IMR-90 (cell line): ENCODE data around the gene MECR. TPM values are rescaled to one million over a fixed set of nuclear protein-coding genes. Genes with fewer than 3 reads are reported as not detected.

Source experiments
- ATAC-seq: fragments of 200-7000 bp; cut with Tn5 transposase; 2 replicates; pipeline ENCODE4 v1.9.1; 2020; ENCODE audit warnings: low read depth, mild to moderate bottlenecking, moderate library complexity
- BruUV-seq: library from RNA; stranded (reverse); fragments of 400-500 nt; replicated peaks from 2 replicates; lab custom pipeline; 2021; lab: Mats Ljungman, UMichigan
- CTCF ChIA-PET: fragments of 300-600 bp; formaldehyde crosslinking; extraction: SDS; loops from one replicate; lab custom pipeline; 2021; ENCODE audit warnings: antibody characterized with exemption; lab: Yijun Ruan, JAX
- POLR2A ChIA-PET: fragments of 300-600 bp; sonication (Branson Sonifier 250); formaldehyde crosslinking; loops from one replicate; lab custom pipeline; 2022; ENCODE audit warnings: antibody characterized with exemption; ENCODE audit not compliant: unreplicated experiment; lab: Charles Lee
- DNase-seq: peaks from one replicate; pipeline ENCODE4 v3.0.0; 2013
- H2AFZ ChIP-seq: replicated peaks from 2 replicates; pipeline ENCODE3; 2013; ENCODE audit warnings: low read length, mild to moderate bottlenecking; ENCODE audit not compliant: poor library complexity
- H2AK5ac ChIP-seq: 2 replicates; pipeline ENCODE4 v1.6.1; 2013; ENCODE audit warnings: low read depth, low read length, inconsistent platforms
- H2AK9ac ChIP-seq: replicated peaks from 2 replicates; pipeline ENCODE3; 2013; ENCODE audit warnings: mild to moderate bottlenecking, low read depth, low read length, moderate library complexity; ENCODE audit not compliant: poor library complexity
- H2BK120ac ChIP-seq: 2 replicates; pipeline ENCODE4 v1.6.1; 2013; ENCODE audit warnings: low read depth, low read length, inconsistent platforms
- H2BK15ac ChIP-seq: 3 replicates; pipeline ENCODE4 v1.6.1; 2013; ENCODE audit warnings: low read depth, low read length, inconsistent platforms
- H2BK20ac ChIP-seq: 2 replicates; pipeline ENCODE4 v1.6.1; 2013; ENCODE audit warnings: low read depth, mild to moderate bottlenecking, inconsistent platforms, low read length, moderate library complexity
- H2BK5ac ChIP-seq: 2 replicates; pipeline ENCODE4 v1.6.1; 2013; ENCODE audit warnings: mild to moderate bottlenecking, low read depth, low read length, inconsistent platforms; ENCODE audit not compliant: poor library complexity, severe bottlenecking
- H3K14ac ChIP-seq: replicated peaks from 2 replicates; pipeline ENCODE4 v1.6.1; 2013; ENCODE audit warnings: low read depth, low read length, inconsistent platforms
- H3K18ac ChIP-seq: 2 replicates; pipeline ENCODE4 v1.6.1; 2013; ENCODE audit warnings: low read depth, low read length, control low read depth
- H3K23ac ChIP-seq: 2 replicates; pipeline ENCODE4 v1.6.1; 2013; ENCODE audit warnings: low read depth, low read length, inconsistent platforms
- H3K27ac ChIP-seq: 2 replicates; pipeline ENCODE4 v1.5.1; 2013; ENCODE audit warnings: mild to moderate bottlenecking, control low read depth, low read length; ENCODE audit not compliant: insufficient read depth
- H3K27me3 ChIP-seq: 2 replicates; pipeline ENCODE4 v1.6.1; 2013; ENCODE audit warnings: low read length; ENCODE audit not compliant: control insufficient read depth, insufficient read depth
- H3K36me3 ChIP-seq: 2 replicates; pipeline ENCODE4 v1.6.1; 2013; ENCODE audit warnings: low read length, mixed read lengths; ENCODE audit not compliant: control insufficient read depth, insufficient read depth
- H3K4ac ChIP-seq: 2 replicates; pipeline ENCODE4 v1.6.1; 2013; ENCODE audit warnings: low read depth, low read length, inconsistent platforms
- H3K4me1 ChIP-seq: 2 replicates; pipeline ENCODE4 v1.6.1; 2013; ENCODE audit warnings: low read length, mixed read lengths; ENCODE audit not compliant: control insufficient read depth, insufficient read depth
- H3K4me2 ChIP-seq: 2 replicates; pipeline ENCODE4 v1.6.1; 2013; ENCODE audit warnings: low read depth, mild to moderate bottlenecking, control low read depth, low read length, moderate library complexity
- H3K4me3 ChIP-seq: 2 replicates; pipeline ENCODE4 v1.5.1; 2013; ENCODE audit warnings: low read depth, mild to moderate bottlenecking, control low read depth, low read length, moderate library complexity; ENCODE audit not compliant: insufficient read depth
- H3K56ac ChIP-seq: 2 replicates; pipeline ENCODE4 v1.6.1; 2013; ENCODE audit warnings: low read length, inconsistent platforms; ENCODE audit not compliant: insufficient read depth; ENCODE audit errors: extremely low read depth
- H3K79me1 ChIP-seq, 2 experiments: 2 replicates each; pipeline ENCODE4 v1.6.1; 2013; ENCODE audit warnings: low read length in 2 of 2, inconsistent platforms in 1 of 2, low read depth in 1 of 2
- H3K9ac ChIP-seq: 2 replicates; pipeline ENCODE4 v1.6.1; 2013; ENCODE audit warnings: low read depth, low read length, control low read depth
- H3K9me1 ChIP-seq: 2 replicates; pipeline ENCODE4 v1.6.1; 2013; ENCODE audit warnings: low read length, inconsistent platforms; ENCODE audit not compliant: insufficient read depth
- H3K9me3 ChIP-seq: 2 replicates; pipeline ENCODE4 v1.6.1; 2013; ENCODE audit warnings: low read length; ENCODE audit not compliant: control insufficient read depth, insufficient read depth
- H4K20me1 ChIP-seq: 2 replicates; pipeline ENCODE4 v1.6.1; 2013; ENCODE audit warnings: low read length, inconsistent platforms; ENCODE audit not compliant: insufficient read depth
- H4K5ac ChIP-seq: 2 replicates; pipeline ENCODE4 v1.6.1; 2013; ENCODE audit warnings: mild to moderate bottlenecking, low read depth, low read length, control low read depth
- H4K8ac ChIP-seq, 2 experiments: 2 replicates each; pipeline ENCODE4 v1.6.1; 2013; ENCODE audit warnings: low read depth in 2 of 2, low read length in 2 of 2, control low read depth in 1 of 2, inconsistent platforms in 1 of 2
- H4K91ac ChIP-seq: 2 replicates; pipeline ENCODE4 v1.6.1; 2013; ENCODE audit warnings: low read depth, low read length, inconsistent platforms; ENCODE audit not compliant: insufficient read depth
- CEBPB ChIP-seq: IDR thresholded peaks from 2 replicates; pipeline ENCODE4 v1.6.1; 2012; ENCODE audit warnings: low read depth, low read length, improper control_type of control experiment
- SMC3 ChIP-seq: fragments of 150-350 bp; IDR thresholded peaks from 2 replicates; pipeline ENCODE4 v1.6.1; 2016; ENCODE audit warnings: low read depth, mild to moderate bottlenecking, antibody characterized with exemption, low read length, moderate library complexity
- WGBS, 2 experiments: methylation state at CpG; one replicate each; pipeline versions ENCODE4 v1.1.5 to v1.1.7; 2013; ENCODE audit warnings: missing lambda C conversion rate in 2 of 2; ENCODE audit not compliant: insufficient read length in 1 of 2; ENCODE audit errors: extremely low coverage in 2 of 2; 5-methylcytosine and 5-hydroxymethylcytosine counted together
- dilution Hi-C: fragments of 300-500 bp; cut with HindIII; formaldehyde crosslinking; loops from one replicate; pipeline ENCODE4 v1.14.3; 2018; ENCODE audit warnings: low sequenced_read_pairs; ENCODE audit not compliant: unreplicated experiment
- in situ Hi-C: fragments of 300-500 bp; cut with MboI; formaldehyde crosslinking; loops from 3 replicates; pipeline ENCODE4 v1.14.3; 2019; ENCODE audit warnings: low sequenced_read_pairs, inconsistent platforms, mixed read lengths
- intact Hi-C: fragments of 100-400 bp; cut with micrococcal nuclease; formaldehyde crosslinking; loops from 2 replicates; pipeline ENCODE4 v1.10.0; 2022
- polyA plus RNA-seq, 3 experiments: library from polyadenylated mRNA; depleted of rRNA; stranded (reverse); fragments of >200 nt; gene quantifications; 2 replicates each; pipeline ENCODE4 v1.2.3, GENCODE V29; 2012; ENCODE audit warnings: low replicate concordance in 1 of 3
- total RNA-seq: library from RNA; depleted of rRNA; stranded (reverse); fragments of >200 nt; gene quantifications from 2 replicates; pipeline ENCODE4 v1.2.3, GENCODE V29; 2012
- TF ChIP-seq, protein P1 (sequence below): conservative IDR thresholded peaks from 2 replicates; pipeline ENCODE4 v1.5.1; 2012; ENCODE audit warnings: mild to moderate bottlenecking, low read depth, low read length, improper control_type of control experiment

The MECR gene
- total and polyA plus RNA-seq, 2 of the 4 experiments (the other 2 are of a cell fraction), result 20.3 to 24.8 TPM

DNA sequence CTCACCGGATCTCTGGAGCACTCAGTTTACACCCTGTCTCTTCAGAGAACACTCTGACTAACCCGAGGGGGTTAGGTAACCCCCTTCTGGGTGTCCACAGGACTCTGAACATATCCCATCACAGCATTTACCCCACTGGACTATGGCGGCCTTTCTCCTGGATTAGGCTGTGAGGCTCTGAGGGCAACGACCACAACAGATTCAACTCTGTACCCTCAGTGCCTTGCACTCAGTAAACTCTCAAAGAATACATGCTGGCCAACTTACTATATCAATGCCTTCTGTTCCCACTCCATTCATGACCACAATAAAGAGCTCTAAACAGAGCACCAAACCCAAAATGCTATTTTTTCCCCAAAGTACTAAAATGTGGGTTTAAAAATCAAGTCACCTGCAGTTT lies 5.4 kb downstream of the MECR start:
- no peaks in the 10 kb centered on the region for H3K9me3 ChIP-seq
- no peak overlapping the region for H2BK20ac ChIP-seq
- no peak overlapping the region for H3K4me2 ChIP-seq
- no peak overlapping the region for H3K18ac ChIP-seq
- no peaks in the 10 kb centered on the region for H3K27me3 ChIP-seq
- ChIA-PET CTCF (interaction anchor here (0.6 kb wide), 1 partner anchor 23 kb away, joined by 3 read pairs; no protein-coding TSS in a partner anchor), POLR2A (no interaction called here)
- no peaks in the 10 kb centered on the region; the same call in 1 of the 2 replicates for H4K20me1 ChIP-seq
- no peak overlapping the region for H3K4me3 ChIP-seq
- no peak overlapping the region for H2BK5ac ChIP-seq
- no peak overlapping the region for H2AK9ac ChIP-seq
- H4K8ac ChIP-seq, result no peak overlapping the region
- dilution Hi-C loops, result no loop called here
- no peak overlapping the region for H2AK5ac ChIP-seq
- peaks cover 4% of the 10 kb centered on the region for H3K4me1 ChIP-seq
- H4K5ac ChIP-seq, result no peak overlapping the region
- in situ Hi-C loops, result no loop called here
- H3K23ac ChIP-seq, result no peak overlapping the region
- no peak overlapping the region for H2BK15ac ChIP-seq
- H3K36me3 ChIP-seq, result peaks cover 6% of the 10 kb centered on the region
- DNase-seq, result no peak
- no peak overlapping the region for H3K27ac ChIP-seq
- WGBS, 2 experiments, result 86% methylated on average over 2 of the region's 4 CpGs; no CpG with 5 or more reads in 1 of the 2 experiments
- no TSS peak for BruUV-seq
- H2BK120ac ChIP-seq, result no peak overlapping the region
- no peak overlapping the region for H3K14ac ChIP-seq
- H3K4ac ChIP-seq, result no peak overlapping the region
- H3K56ac ChIP-seq, result no peak overlapping the region
- H3K79me1 ChIP-seq, result peaks cover 36% of the 10 kb centered on the region in 2 experiments
- intact Hi-C loops, result no loop called here
- no peak overlapping the region for H2AFZ ChIP-seq
- no peak overlapping the region for H3K9ac ChIP-seq
- ATAC-seq, result no peak
- H3K9me1 ChIP-seq, result peaks cover 5% of the 10 kb centered on the region; the same call in 1 of the 2 replicates
- no peak overlapping the region for H4K91ac ChIP-seq
- TF ChIP-seq SMC3, result no peak
- TF ChIP-seq, protein P1, sequence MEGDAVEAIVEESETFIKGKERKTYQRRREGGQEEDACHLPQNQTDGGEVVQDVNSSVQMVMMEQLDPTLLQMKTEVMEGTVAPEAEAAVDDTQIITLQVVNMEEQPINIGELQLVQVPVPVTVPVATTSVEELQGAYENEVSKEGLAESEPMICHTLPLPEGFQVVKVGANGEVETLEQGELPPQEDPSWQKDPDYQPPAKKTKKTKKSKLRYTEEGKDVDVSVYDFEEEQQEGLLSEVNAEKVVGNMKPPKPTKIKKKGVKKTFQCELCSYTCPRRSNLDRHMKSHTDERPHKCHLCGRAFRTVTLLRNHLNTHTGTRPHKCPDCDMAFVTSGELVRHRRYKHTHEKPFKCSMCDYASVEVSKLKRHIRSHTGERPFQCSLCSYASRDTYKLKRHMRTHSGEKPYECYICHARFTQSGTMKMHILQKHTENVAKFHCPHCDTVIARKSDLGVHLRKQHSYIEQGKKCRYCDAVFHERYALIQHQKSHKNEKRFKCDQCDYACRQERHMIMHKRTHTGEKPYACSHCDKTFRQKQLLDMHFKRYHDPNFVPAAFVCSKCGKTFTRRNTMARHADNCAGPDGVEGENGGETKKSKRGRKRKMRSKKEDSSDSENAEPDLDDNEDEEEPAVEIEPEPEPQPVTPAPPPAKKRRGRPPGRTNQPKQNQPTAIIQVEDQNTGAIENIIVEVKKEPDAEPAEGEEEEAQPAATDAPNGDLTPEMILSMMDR, result no peak
- no peak for TF ChIP-seq CEBPB
